ENCODE data around the gene LEKR1.
"Not testable (repeated sequence)": the region's sequence is repeated elsewhere in the genome, so short reads cannot be mapped to it uniquely, and the experiment has no call there.

LEKR1 gene

GRCh38 chr3:156910831-156911230 lies 84.7 kb downstream of the LEKR1 start:
- DNase-seq = not testable (repeated sequence)

- not testable (repeated sequence) for DNase-seq
Measured at GRCh38 chr3:156914300-156914699, 88.1 kb downstream of the LEKR1 start.

GRCh38 chr3:156915372-156915771 lies 89.2 kb downstream of the LEKR1 start:
- DNase-seq = no peak

- DNase-seq = no peak
Measured at GRCh38 chr3:156918746-156919145, 92.6 kb downstream of the LEKR1 start.

GRCh38 chr3:156919818-156920217 lies 93.7 kb downstream of the LEKR1 start:
- no peak for DNase-seq

- DNase-seq = no peak
Measured at GRCh38 chr3:156920399-156920798, 94.2 kb downstream of the LEKR1 start.

- no peak for DNase-seq
Measured at GRCh38 chr3:156923349-156923748, 97.2 kb downstream of the LEKR1 start.

GRCh38 chr3:156938724-156939123 lies 112.6 kb downstream of the LEKR1 start:
- DNase-seq = no peak

GRCh38 chr3:156939315-156939714 lies 113.2 kb downstream of the LEKR1 start:
- no peak for DNase-seq

GRCh38 chr3:156941311-156941710 lies 115.2 kb downstream of the LEKR1 start:
- DNase-seq = no peak

GRCh38 chr3:156948402-156949210 lies 122.5 kb downstream of the LEKR1 start:
- no peak for DNase-seq

GRCh38 chr3:156952011-156952410 lies 125.9 kb downstream of the LEKR1 start:
- DNase-seq = no peak

- no peak for DNase-seq
Measured at GRCh38 chr3:156957715-156958114, 131.6 kb downstream of the LEKR1 start.

- no peak for DNase-seq
Measured at GRCh38 chr3:156963096-156963495, 136.9 kb downstream of the LEKR1 start.

GRCh38 chr3:156964577-156964976 lies 138.4 kb downstream of the LEKR1 start:
- no peak for DNase-seq

GRCh38 chr3:156966349-156966748 lies 140.2 kb downstream of the LEKR1 start:
- not testable (repeated sequence) for DNase-seq

- no peak for DNase-seq
Measured at GRCh38 chr3:156973954-156974353, 147.8 kb downstream of the LEKR1 start.

GRCh38 chr3:156974931-156975330 lies 148.8 kb downstream of the LEKR1 start:
- no peak for DNase-seq

- no peak for DNase-seq
Measured at GRCh38 chr3:156975721-156976120, 149.6 kb downstream of the LEKR1 start.

- DNase-seq = no peak
Measured at GRCh38 chr3:156976933-156977332, 150.8 kb downstream of the LEKR1 start.

- DNase-seq = no peak
Measured at GRCh38 chr3:156978481-156978961, 152.4 kb downstream of the LEKR1 start.

GRCh38 chr3:156981005-156981404 lies 154.9 kb downstream of the LEKR1 start:
- DNase-seq = no peak

GRCh38 chr3:156983559-156983958 lies 157.4 kb downstream of the LEKR1 start:
- DNase-seq = no peak

- no peak for DNase-seq
Measured at GRCh38 chr3:156985711-156986110, 159.6 kb downstream of the LEKR1 start.

- DNase-seq = no peak
Measured at GRCh38 chr3:156987946-156988345, 161.8 kb downstream of the LEKR1 start.
